CD4-positive, alpha-beta memory T cell (primary cell): ENCODE data around the gene DUS2. TPM values are rescaled to one million over a fixed set of nuclear protein-coding genes. Genes with fewer than 3 reads are reported as not detected.
A peak's percentile ranks its signal among the peaks of the same experiment; 100 is the strongest.

ENCODE experiments used
- CTCF ChIA-PET: fragments of 350-600 bp; sonication (Branson Sonifier 250); formaldehyde crosslinking; loops from one replicate; lab custom pipeline; 2021; ENCODE audit warnings: inconsistent platforms; ENCODE audit not compliant: partially characterized antibody; lab: Charles Lee
- POLR2A ChIA-PET: fragments of 350-600 bp; sonication (Branson Sonifier 250); formaldehyde crosslinking; loops from one replicate; lab custom pipeline; 2021; ENCODE audit not compliant: partially characterized antibody; lab: Charles Lee
- DNase-seq, 5 donors: peaks; one replicate each; pipeline versions ENCODE4 v3.0.0 to v3.0.0-alpha.2; 2020 to 2022; ENCODE audit warnings: mixed read lengths in 1 of 5
- H3K27ac ChIP-seq: one replicate; pipeline ENCODE4 v1.7.0; 2013; ENCODE audit warnings: low read depth, low read length
- H3K27me3 ChIP-seq: 2 replicates; pipeline ENCODE4 v1.7.0; 2013; ENCODE audit warnings: mild to moderate bottlenecking, low read length, moderate library complexity; ENCODE audit not compliant: insufficient read depth
- H3K36me3 ChIP-seq: 2 replicates; pipeline ENCODE4 v1.7.0; 2013; ENCODE audit warnings: mild to moderate bottlenecking, low read length, moderate library complexity; ENCODE audit not compliant: insufficient read depth
- H3K4me1 ChIP-seq: 2 replicates; pipeline ENCODE4 v1.7.0; 2013; ENCODE audit warnings: mild to moderate bottlenecking, low read length, moderate library complexity; ENCODE audit not compliant: insufficient read depth
- H3K4me3 ChIP-seq, 2 donors: one replicate each; pipeline ENCODE4 v1.7.0; 2013; ENCODE audit warnings: low read length in 2 of 2, mild to moderate bottlenecking in 1 of 2
- H3K9me3 ChIP-seq, 2 donors: one replicate each; pipeline ENCODE4 v1.7.0; 2013; ENCODE audit warnings: low read length in 2 of 2, control low read depth in 1 of 2; ENCODE audit not compliant: control insufficient read depth in 1 of 2
- H3K27ac Mint-ChIP-seq, 7 donors: one replicate each; pipeline ENCODE4 v1.8.0; 2020 to 2021; ENCODE audit warnings: mixed read lengths in 7 of 7, mild to moderate bottlenecking in 6 of 7, inconsistent platforms in 3 of 7, moderate library complexity in 3 of 7
- H3K27me3 Mint-ChIP-seq, 2 donors: one replicate each; pipeline ENCODE4 v1.8.0; 2020 to 2021; ENCODE audit warnings: mixed read lengths in 2 of 2
- H3K36me3 Mint-ChIP-seq, 2 donors: one replicate each; pipeline ENCODE4 v1.8.0; 2020 to 2021; ENCODE audit warnings: mixed read lengths in 2 of 2, inconsistent platforms in 1 of 2, mild to moderate bottlenecking in 1 of 2
- H3K4me1 Mint-ChIP-seq, 4 donors: one replicate each; pipeline ENCODE4 v1.8.0; 2020 to 2021; ENCODE audit warnings: mixed read lengths in 4 of 4, mild to moderate bottlenecking in 1 of 4
- H3K4me3 Mint-ChIP-seq, 8 donors: one replicate each; pipeline ENCODE4 v1.8.0; 2020 to 2021; ENCODE audit warnings: mixed read lengths in 8 of 8, mild to moderate bottlenecking in 7 of 8, moderate library complexity in 6 of 8, inconsistent platforms in 3 of 8
- H3K9me3 Mint-ChIP-seq, 8 donors: one replicate each; pipeline ENCODE4 v1.8.0; 2020 to 2021; ENCODE audit warnings: mixed read lengths in 8 of 8, mild to moderate bottlenecking in 5 of 8, inconsistent platforms in 3 of 8, moderate library complexity in 1 of 8
- intact Hi-C: fragments of 100-400 bp; cut with micrococcal nuclease; formaldehyde crosslinking; loops from one replicate; pipeline ENCODE4 v1.15.1; 2023
- polyA plus RNA-seq, 2 donors: library from polyadenylated mRNA; unstranded; fragments of 300-500 nt; fragmentation: Illumina TruSeq; gene quantifications; one replicate each; pipeline ENCODE4 v1.2.3, GENCODE V29; 2021
- total RNA-seq, 2 experiments: library from RNA; stranded (reverse); gene quantifications; one replicate each; pipeline ENCODE4 v1.2.3, GENCODE V29; 2021

DUS2 gene
- total and polyA plus RNA-seq, 4 experiments from 2014 or later = 9.0 to 14.6 (median 12.8) TPM

DNA sequence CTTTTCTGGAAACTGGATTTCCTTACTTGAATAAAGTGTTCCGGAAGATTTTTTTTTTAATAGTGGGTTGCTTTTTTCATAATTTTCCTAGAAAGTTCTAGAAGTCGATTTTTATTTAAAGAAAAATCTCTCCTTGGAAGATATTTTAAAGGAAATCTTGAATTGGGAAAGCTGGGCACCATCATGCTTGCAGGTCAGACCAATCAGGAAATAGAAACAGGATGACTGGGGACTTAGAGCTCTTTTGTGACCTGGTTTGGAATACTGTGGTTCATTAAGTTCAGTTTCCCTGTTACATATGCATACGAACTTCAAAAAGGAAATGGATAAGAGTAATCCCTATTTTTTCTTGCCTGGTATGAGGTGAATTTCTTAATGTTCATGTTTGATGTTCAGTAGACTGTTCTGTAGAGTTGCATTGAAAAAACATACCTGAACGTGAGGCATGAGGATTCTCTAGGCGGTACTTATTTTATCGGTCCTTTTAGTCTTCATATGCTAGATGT lies 63.3 kb downstream of the DUS2 start:
- H3K9me3 ChIP-seq = no peaks in the 10 kb centered on the region
- peak overlapping the region; percentile 78 for H3K27ac ChIP-seq
- no peaks in the 10 kb centered on the region for H3K36me3 ChIP-seq
- no peak for DNase-seq
- peak overlapping the region; percentile 90 to 99 (median 94) for H3K4me3 Mint-ChIP-seq
- no peaks in the 10 kb centered on the region for H3K27me3 ChIP-seq
- H3K4me1 ChIP-seq = peaks cover 78% of the 10 kb centered on the region
- peaks cover 57 to 80% (median 64%) of the 10 kb centered on the region in 4 donors for H3K4me1 Mint-ChIP-seq
- no peaks in the 10 kb centered on the region for H3K9me3 Mint-ChIP-seq
- ChIA-PET POLR2A (interaction anchor here (0.7 to 16.6 kb wide), 7 partner anchors 10 to 178 kb away, joined by 4 to 474 read pairs (median 11); partner anchors contain the start of genes PLA2G15 and SLC7A6), CTCF (interaction anchor here (0.8 to 6.3 kb wide), 4 partner anchors 17 to 31 kb away, joined by 3 to 67 read pairs (median 6); no protein-coding TSS in a partner anchor)
- H3K36me3 Mint-ChIP-seq = peaks cover 0 to 10% of the 10 kb centered on the region in 2 donors
- H3K27me3 Mint-ChIP-seq = no peaks in the 10 kb centered on the region
- intact Hi-C loops = loop anchor here (5.0 kb wide), 1 partner anchor 46 kb away; no protein-coding TSS in a partner anchor
- H3K4me3 ChIP-seq = peak overlapping the region; percentile 32 to 92
- H3K27ac Mint-ChIP-seq = peak overlapping the region; percentile 86 to 97 (median 91)

DNA sequence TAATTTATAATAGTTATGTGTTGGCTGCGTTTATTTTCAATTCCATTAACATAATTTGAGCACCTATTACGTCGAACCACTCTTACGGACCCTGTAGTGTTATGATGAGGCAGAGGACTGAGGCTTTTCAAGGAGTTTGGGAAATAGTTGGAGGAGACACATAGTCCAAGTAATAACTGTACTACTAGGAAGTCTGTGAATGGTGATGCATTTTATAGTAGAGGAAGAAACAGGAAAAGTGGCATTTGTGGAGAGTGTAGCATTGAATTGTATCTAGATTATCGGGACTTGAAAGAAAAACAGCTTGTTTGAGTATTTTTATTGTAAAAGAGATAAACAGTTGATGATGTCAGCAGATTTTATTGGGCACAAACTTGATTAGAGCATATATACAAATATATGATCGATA lies 63.8 kb downstream of the DUS2 start:
- Histone ChIP-seq H3K27me3 (no peaks in the 10 kb centered on the region), H3K27ac (peak overlapping the region; percentile 78), H3K36me3 (no peaks in the 10 kb centered on the region), H3K4me1 (peaks cover 78% of the 10 kb centered on the region), H3K4me3 (peak overlapping the region; percentile 32 to 92), H3K9me3 (no peaks in the 10 kb centered on the region)
- Mint-ChIP-seq H3K27me3 (no peaks in the 10 kb centered on the region), H3K9me3 (no peaks in the 10 kb centered on the region), H3K27ac (peak overlapping the region; percentile 31 to 97 (median 88)), H3K4me1 (peaks cover 57 to 80% (median 65%) of the 10 kb centered on the region in 4 donors), H3K4me3 (peak overlapping the region; percentile 90 to 99 (median 94)), H3K36me3 (peaks cover 0 to 10% of the 10 kb centered on the region in 2 donors)
- ChIA-PET CTCF (interaction anchor here (0.8 to 6.3 kb wide), 5 partner anchors 17 to 142 kb away, joined by 3 to 67 read pairs (median 5); no protein-coding TSS in a partner anchor), POLR2A (interaction anchor here (0.6 to 16.6 kb wide), 7 partner anchors 7 to 177 kb away, joined by 4 to 474 read pairs (median 6); partner anchors contain the start of gene SLC7A6)
- intact Hi-C loops = loop anchor here (5.0 kb wide), 1 partner anchor 45 kb away; no protein-coding TSS in a partner anchor
- DNase-seq = no peak

DNA sequence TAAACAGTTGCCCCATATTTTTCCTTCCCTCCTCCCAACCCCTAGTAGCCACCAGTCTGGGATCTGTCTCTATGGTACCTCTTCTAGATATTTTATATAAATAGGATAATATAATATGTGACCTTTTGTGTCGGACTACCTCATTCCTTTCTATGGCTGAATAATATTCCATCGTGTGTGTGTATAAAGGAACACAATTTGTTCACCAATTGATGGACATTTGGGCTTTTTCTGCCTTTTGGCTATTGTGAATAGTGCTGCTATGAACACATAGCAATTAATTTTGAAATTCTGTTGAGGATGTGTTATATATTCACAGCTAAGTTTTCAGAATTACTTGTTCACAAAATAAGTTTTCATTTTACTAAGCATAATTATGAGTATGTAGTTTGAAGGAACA lies 64.6 kb downstream of the DUS2 start:
- no peak overlapping the region for H3K4me3 ChIP-seq
- peaks cover 77% of the 10 kb centered on the region for H3K4me1 ChIP-seq
- no peak overlapping the region for H3K27ac ChIP-seq
- no peaks in the 10 kb centered on the region for H3K9me3 ChIP-seq
- Mint-ChIP-seq H3K27ac (peak overlapping the region in 5 of 7 donors; percentile 44 to 92 (median 75)), H3K36me3 (peaks cover 0 to 10% of the 10 kb centered on the region in 2 donors), H3K9me3 (no peaks in the 10 kb centered on the region), H3K4me1 (peaks cover 52 to 78% (median 61%) of the 10 kb centered on the region in 4 donors), H3K4me3 (peak overlapping the region; percentile 64 to 99 (median 81)), H3K27me3 (no peaks in the 10 kb centered on the region)
- no peaks in the 10 kb centered on the region for H3K27me3 ChIP-seq
- no peak for DNase-seq
- no peaks in the 10 kb centered on the region for H3K36me3 ChIP-seq
- CTCF ChIA-PET = interaction anchor here (0.6 to 6.3 kb wide), 5 partner anchors 18 to 141 kb away, joined by 3 to 67 read pairs (median 5); no protein-coding TSS in a partner anchor
- POLR2A ChIA-PET = interaction anchor here (0.6 to 16.6 kb wide), 5 partner anchors 8 to 30 kb away, joined by 4 to 474 read pairs (median 6); no protein-coding TSS in a partner anchor
- intact Hi-C loops = loop anchor here (5.0 kb wide), 1 partner anchor 45 kb away; no protein-coding TSS in a partner anchor

DNA sequence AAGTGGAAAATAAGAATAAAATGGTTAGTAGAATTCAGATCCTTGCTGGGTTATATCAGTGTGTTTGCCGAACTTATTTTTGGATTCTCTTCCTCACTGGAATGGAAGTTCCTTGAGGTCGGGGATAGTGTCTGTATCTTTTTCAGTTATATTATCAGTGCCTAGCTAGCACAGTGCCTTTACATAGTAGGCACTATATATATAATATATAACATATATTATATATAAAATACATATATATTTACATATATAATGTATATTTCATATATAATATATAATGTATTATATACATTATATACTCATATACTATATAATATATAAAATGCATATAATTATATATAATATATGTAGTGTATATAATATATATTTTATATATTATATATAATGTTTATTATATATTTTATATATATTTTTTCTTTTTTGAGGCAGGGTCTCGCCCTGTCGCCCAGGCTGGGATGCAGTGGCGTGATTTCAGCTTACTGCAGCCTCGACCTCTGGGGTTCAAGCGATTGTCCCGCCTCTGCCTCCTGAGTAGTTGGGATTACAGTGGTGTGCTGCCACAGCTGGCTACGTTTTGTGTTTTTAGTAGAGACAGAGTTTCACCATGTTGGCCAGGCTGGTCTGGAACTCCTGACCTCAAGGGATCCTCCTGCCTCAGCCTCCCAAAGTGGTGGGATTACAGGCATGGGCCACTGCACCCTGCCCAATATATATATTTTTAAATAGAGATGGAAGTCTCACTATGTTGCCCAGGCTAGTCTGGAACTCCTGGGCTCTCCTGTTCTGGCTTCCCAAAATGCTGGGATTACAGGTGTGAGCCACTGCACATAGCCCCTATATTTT lies 65.3 kb downstream of the DUS2 start:
- no peak for DNase-seq
- Mint-ChIP-seq H3K9me3 (no peaks in the 10 kb centered on the region), H3K27ac (peak overlapping the region in 6 of 7 donors; percentile 77 to 96 (median 86)), H3K27me3 (no peaks in the 10 kb centered on the region), H3K4me3 (peak overlapping the region; percentile 43 to 99 (median 85)), H3K36me3 (peaks cover 0 to 10% of the 10 kb centered on the region in 2 donors), H3K4me1 (peaks cover 50 to 78% (median 59%) of the 10 kb centered on the region in 4 donors)
- Histone ChIP-seq H3K4me3 (peak overlapping the region in 1 of 2 donors; percentile 21), H3K9me3 (no peaks in the 10 kb centered on the region), H3K27me3 (no peaks in the 10 kb centered on the region), H3K4me1 (peaks cover 77% of the 10 kb centered on the region), H3K36me3 (no peaks in the 10 kb centered on the region), H3K27ac (no peak overlapping the region)
- ChIA-PET CTCF (interaction anchor here (0.5 to 6.3 kb wide), 3 partner anchors 24 to 140 kb away, joined by 3 to 67 read pairs (median 6); no protein-coding TSS in a partner anchor), POLR2A (interaction anchor here (1.0 to 16.6 kb wide), 4 partner anchors 9 to 29 kb away, joined by 5 to 474 read pairs (median 6); no protein-coding TSS in a partner anchor)
- intact Hi-C loops = loop anchor here (5.0 kb wide), 1 partner anchor 44 kb away; no protein-coding TSS in a partner anchor

DNA sequence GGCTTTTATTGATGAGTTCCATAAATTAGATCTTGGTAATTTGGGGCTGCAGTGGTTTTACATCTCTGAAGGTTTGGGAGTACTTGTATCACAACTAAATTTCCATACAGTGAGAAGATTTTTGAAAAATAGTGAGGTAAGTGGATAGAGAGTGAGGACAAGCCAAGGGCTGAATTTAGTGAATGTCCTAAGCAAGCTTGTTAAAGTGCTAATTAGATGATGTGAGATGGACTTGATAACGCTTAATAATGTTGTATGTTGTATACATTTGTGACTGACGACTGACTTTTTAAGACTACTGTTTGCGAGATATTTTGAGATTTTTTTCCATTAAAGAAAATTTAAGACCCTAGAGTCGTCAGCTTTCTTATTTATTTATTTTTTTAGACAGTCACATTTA lies 66.0 kb downstream of the DUS2 start:
- DNase-seq = no peak
- H3K9me3 Mint-ChIP-seq = no peaks in the 10 kb centered on the region
- Histone ChIP-seq H3K27ac (no peak overlapping the region), H3K27me3 (no peaks in the 10 kb centered on the region), H3K4me1 (peaks cover 77% of the 10 kb centered on the region), H3K36me3 (no peaks in the 10 kb centered on the region), H3K4me3 (peak overlapping the region in 1 of 2 donors; percentile 21), H3K9me3 (no peaks in the 10 kb centered on the region)
- H3K36me3 Mint-ChIP-seq = peaks cover 0 to 10% of the 10 kb centered on the region in 2 donors
- H3K27ac Mint-ChIP-seq = peak overlapping the region in 6 of 7 donors; percentile 45 to 96 (median 83)
- POLR2A ChIA-PET = interaction anchor here (2.1 to 16.6 kb wide), 2 partner anchors 10 to 20 kb away, joined by 6 to 474 read pairs; no protein-coding TSS in a partner anchor
- CTCF ChIA-PET = interaction anchor here (0.5 kb wide), 1 partner anchor 78 kb away, joined by 6 read pairs; no protein-coding TSS in a partner anchor
- intact Hi-C loops = loop anchor here (5.0 kb wide), 1 partner anchor 43 kb away; no protein-coding TSS in a partner anchor
- no peaks in the 10 kb centered on the region for H3K27me3 Mint-ChIP-seq
- H3K4me3 Mint-ChIP-seq = peak overlapping the region; percentile 43 to 96 (median 83)
- peaks cover 48 to 78% (median 58%) of the 10 kb centered on the region in 4 donors for H3K4me1 Mint-ChIP-seq

DNA sequence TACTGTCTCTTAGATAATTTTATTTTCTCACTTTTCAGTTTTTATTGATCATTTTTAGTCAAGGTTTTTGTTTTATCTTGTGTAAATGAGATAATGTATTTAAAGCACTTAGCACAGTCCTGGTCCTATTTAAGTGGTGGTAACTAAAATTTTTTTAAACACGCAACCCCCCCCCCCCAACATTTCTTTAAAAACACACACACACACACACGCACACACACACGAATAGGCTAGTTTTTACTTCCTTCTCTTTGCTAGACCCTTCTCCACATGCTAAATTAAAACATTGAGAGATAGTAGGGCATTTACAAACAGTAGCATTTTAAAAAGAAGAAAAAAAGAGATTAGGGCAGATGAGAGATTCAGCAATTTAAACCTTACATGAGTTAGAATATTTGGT lies 67.0 kb downstream of the DUS2 start:
- peaks cover 0 to 12% of the 10 kb centered on the region in 2 donors for H3K36me3 Mint-ChIP-seq
- Histone ChIP-seq H3K4me1 (peaks cover 80% of the 10 kb centered on the region), H3K27me3 (no peaks in the 10 kb centered on the region), H3K27ac (no peak overlapping the region), H3K36me3 (no peaks in the 10 kb centered on the region), H3K4me3 (no peak overlapping the region), H3K9me3 (no peaks in the 10 kb centered on the region)
- peak overlapping the region in 6 of 7 donors; percentile 45 to 96 (median 63) for H3K27ac Mint-ChIP-seq
- H3K4me1 Mint-ChIP-seq = peaks cover 52 to 79% (median 63%) of the 10 kb centered on the region in 4 donors
- no peak for DNase-seq
- no peaks in the 10 kb centered on the region for H3K27me3 Mint-ChIP-seq
- peak overlapping the region; percentile 19 to 81 (median 66) for H3K4me3 Mint-ChIP-seq
- no peaks in the 10 kb centered on the region for H3K9me3 Mint-ChIP-seq
- intact Hi-C loops = no loop called here
- ChIA-PET POLR2A (interaction anchor here (3.4 to 16.6 kb wide), 2 partner anchors 11 to 21 kb away, joined by 11 to 474 read pairs; no protein-coding TSS in a partner anchor), CTCF (interaction anchor here (0.6 kb wide), 1 partner anchor 31 kb away, joined by 3 read pairs; no protein-coding TSS in a partner anchor)
